Nephron (organoid): Measurements from ENCODE around the gene P2RX2.

Experiments
- H3K27ac Mint-ChIP-seq, 3 experiments: 2 replicates each; pipeline ENCODE4 v1.8.0; 2020; ENCODE audit warnings: mixed read lengths in 3 of 3, mild to moderate bottlenecking in 2 of 3, moderate library complexity in 1 of 3
- H3K27me3 Mint-ChIP-seq: 2 replicates; pipeline ENCODE4 v1.8.0; 2021; ENCODE audit warnings: low read depth, mild to moderate bottlenecking, moderate library complexity, mixed read lengths
- H3K36me3 Mint-ChIP-seq: 2 replicates; pipeline ENCODE4 v1.8.0; 2020; ENCODE audit warnings: low read depth, mixed read lengths
- H3K4me1 Mint-ChIP-seq: 2 replicates; pipeline ENCODE4 v1.8.0; 2020; ENCODE audit warnings: mixed read lengths
- H3K4me3 Mint-ChIP-seq, 3 experiments: 2 replicates each; pipeline ENCODE4 v1.8.0; 2020; ENCODE audit warnings: mild to moderate bottlenecking in 3 of 3, mixed read lengths in 3 of 3, moderate library complexity in 2 of 3
- H3K9me3 Mint-ChIP-seq: 2 replicates; pipeline ENCODE4 v1.8.0; 2020; ENCODE audit warnings: mixed read lengths
- TF ChIP-seq, protein P1 (sequence below), 3 experiments: fragments of 200-600 bp; sonication (generic); IDR thresholded peaks; one replicate each; pipeline ENCODE4 v1.5.0; 2021; ENCODE audit warnings: antibody characterized with exemption in 3 of 3; ENCODE audit not compliant: unreplicated experiment in 3 of 3

The P2RX2 gene

DNA sequence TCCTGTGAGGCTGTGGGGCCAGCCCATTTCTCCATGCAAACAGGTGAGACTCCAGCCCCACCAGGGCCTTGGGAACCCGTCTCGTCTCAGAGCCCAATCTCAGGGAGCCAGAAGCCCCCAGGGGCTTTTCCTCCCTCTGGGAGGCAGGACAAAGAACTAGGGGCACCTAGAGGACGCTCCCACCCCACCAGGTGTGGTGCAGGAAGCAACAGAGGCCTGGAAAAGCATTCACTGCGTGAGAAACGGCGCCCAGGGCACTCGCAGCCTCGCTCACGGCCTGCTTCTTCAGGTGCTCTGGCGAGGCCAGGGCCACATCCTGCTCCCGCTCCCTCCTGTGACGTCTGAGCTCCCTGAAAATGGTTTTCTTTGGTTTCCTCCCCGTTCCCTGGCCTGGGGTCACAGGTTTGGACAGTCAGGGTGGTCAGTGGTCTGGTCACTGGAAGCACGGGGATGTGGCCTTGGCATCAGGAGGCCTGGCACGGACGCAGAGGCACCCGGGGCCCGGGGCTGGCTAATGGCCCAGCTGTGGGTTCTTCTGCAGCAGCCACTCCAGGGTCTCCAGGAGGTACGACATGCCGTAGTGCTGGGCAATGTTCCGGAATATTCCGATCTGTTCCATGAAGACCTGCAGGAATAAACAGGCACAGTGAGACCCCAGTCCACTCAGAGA lies 5.7 kb downstream of the P2RX2 start:
- Mint-ChIP-seq H3K36me3 (peaks cover 31% of the 10 kb centered on the region), H3K27me3 (peaks cover 16% of the 10 kb centered on the region), H3K4me3 (no peak overlapping the region), H3K9me3 (no peaks in the 10 kb centered on the region), H3K4me1 (peaks cover 25% of the 10 kb centered on the region), H3K27ac (peak overlapping the region in 2 of 3 experiments; percentile 94 to 96)
- TF ChIP-seq, protein P1, sequence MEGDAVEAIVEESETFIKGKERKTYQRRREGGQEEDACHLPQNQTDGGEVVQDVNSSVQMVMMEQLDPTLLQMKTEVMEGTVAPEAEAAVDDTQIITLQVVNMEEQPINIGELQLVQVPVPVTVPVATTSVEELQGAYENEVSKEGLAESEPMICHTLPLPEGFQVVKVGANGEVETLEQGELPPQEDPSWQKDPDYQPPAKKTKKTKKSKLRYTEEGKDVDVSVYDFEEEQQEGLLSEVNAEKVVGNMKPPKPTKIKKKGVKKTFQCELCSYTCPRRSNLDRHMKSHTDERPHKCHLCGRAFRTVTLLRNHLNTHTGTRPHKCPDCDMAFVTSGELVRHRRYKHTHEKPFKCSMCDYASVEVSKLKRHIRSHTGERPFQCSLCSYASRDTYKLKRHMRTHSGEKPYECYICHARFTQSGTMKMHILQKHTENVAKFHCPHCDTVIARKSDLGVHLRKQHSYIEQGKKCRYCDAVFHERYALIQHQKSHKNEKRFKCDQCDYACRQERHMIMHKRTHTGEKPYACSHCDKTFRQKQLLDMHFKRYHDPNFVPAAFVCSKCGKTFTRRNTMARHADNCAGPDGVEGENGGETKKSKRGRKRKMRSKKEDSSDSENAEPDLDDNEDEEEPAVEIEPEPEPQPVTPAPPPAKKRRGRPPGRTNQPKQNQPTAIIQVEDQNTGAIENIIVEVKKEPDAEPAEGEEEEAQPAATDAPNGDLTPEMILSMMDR (IDR thresholded peaks at IDR 0.05; ENCODE audit: unreplicated experiment in 3 of 3): no peak

DNA sequence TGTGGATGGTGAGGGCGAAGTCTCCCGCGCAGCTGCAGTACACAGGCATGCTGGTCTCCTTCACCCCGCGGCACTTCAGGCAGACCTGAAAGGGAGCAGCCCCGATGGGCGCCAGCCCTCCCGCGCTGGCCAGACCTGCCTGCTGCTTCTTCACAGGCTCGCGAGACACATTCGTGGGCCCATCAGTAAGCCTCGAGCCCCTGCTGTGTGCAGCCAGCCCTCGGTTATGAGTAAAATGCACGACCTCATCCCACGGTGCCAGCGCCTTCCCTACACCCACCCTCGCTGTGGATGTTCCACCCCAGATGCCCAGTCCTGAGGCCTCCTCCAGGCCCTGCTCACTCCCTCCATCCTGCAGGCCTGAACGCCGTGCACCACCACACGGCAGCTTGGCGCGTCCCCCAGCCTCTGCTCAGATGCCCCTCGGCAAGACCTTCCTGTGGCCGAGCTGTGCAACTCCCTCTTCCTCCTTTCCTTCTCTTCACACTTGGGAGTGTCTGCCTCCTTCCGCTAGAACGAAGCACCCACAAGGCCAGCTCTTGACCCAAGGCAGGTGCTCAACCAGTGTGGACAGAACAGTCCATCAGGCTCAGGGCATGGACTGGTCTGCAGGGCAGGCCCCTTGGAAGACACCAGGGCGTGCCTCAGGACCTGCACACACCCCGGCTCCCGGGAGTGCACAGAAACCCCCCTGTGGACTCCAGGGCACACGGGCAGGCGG lies 6.5 kb downstream of the P2RX2 start:
- Mint-ChIP-seq H3K4me3 (no peak overlapping the region), H3K9me3 (no peaks in the 10 kb centered on the region), H3K4me1 (peaks cover 25% of the 10 kb centered on the region), H3K27ac (peak overlapping the region in 1 of 3 experiments; percentile 80), H3K36me3 (peaks cover 38% of the 10 kb centered on the region), H3K27me3 (peaks cover 15% of the 10 kb centered on the region)
- TF ChIP-seq, protein P1 (IDR thresholded peaks at IDR 0.05; ENCODE audit: unreplicated experiment in 3 of 3): no peak

DNA sequence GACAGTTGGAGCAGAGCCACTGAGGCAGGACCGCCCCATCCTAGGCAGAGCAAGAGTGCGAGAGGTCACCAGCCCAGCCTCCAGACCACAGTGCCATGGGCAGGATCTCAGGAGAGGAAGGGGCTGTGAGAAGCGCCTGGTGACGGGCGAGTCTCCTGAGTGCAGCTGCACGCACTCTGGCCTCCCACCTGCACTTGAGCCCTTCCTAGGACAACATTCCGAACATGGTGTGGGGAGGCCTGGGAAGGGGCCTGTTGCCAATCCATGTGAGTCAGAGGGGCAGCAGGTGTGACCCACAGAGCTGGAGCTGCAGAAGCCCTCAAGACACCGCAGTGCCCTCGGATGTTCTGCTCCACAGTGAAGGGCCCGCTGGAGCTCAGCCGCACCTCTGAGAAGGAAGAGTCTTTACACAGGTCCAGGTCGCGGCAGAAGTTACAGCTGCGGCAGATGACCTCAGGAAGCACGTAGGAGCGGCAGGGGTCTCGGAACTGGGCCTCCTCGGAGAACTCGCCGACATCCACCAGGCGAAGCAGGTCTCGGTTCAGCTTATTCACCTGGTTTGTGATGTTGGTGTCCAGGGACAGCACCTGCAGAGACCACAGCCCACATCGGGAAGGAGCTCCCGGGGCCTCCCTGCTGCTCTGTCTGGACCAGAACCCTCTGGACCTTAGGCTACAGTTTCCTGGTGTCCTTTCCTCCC lies 7.3 kb downstream of the P2RX2 start:
- H3K9me3 Mint-ChIP-seq: no peaks in the 10 kb centered on the region
- H3K36me3 Mint-ChIP-seq: peaks cover 46% of the 10 kb centered on the region
- H3K27me3 Mint-ChIP-seq: peaks cover 7% of the 10 kb centered on the region
- no peak overlapping the region for H3K27ac Mint-ChIP-seq
- H3K4me3 Mint-ChIP-seq: no peak overlapping the region
- H3K4me1 Mint-ChIP-seq: peaks cover 25% of the 10 kb centered on the region
- TF ChIP-seq, protein P1 (IDR thresholded peaks at IDR 0.05; ENCODE audit: unreplicated experiment in 3 of 3): no peak

DNA sequence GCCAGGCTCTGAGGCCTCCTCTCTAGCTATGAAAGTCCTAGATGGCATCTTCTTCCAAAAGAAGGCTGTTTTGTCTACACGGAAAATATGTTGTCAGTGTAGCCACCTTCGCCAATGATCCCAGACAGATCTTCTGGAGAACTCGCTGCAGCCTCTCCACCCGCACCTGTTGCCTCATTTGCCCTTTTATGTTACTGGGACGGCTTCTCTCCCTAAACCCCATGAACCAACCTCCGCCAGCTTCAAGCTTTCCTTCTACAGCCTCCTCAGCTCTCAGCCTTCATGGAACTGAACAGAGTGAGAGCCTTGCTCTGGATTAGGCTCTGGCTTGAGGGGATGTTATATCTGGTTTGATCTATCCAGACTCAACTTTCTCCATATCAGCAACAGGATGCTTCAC lies 10.8 kb downstream of the P2RX2 start:
- no peaks in the 10 kb centered on the region for H3K9me3 Mint-ChIP-seq
- peaks cover 4% of the 10 kb centered on the region for H3K4me1 Mint-ChIP-seq
- H3K36me3 Mint-ChIP-seq: peaks cover 68% of the 10 kb centered on the region
- TF ChIP-seq, protein P1 (IDR thresholded peaks at IDR 0.05; ENCODE audit: unreplicated experiment in 3 of 3): no peak
- no peak overlapping the region for H3K27ac Mint-ChIP-seq
- H3K4me3 Mint-ChIP-seq: no peak overlapping the region
- H3K27me3 Mint-ChIP-seq: no peaks in the 10 kb centered on the region

DNA sequence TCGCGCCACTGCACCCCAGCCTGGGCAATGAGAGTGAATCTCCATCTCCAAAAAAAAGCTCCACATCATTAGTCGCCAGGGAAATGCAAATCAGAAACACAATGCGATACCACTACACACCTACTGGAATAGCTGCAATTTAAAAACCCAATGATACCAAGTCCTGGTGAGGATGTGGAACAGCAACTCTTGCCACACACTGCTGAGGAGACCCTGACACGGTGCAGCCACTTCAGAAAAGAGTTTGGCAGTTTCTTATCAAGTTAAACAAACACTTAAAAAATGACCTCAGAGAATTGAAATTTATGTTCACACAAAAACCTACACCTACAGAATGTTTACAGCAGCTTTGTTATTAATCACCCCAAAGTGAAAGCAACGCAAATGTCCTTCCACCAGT lies 12.1 kb downstream of the P2RX2 start:
- H3K36me3 Mint-ChIP-seq: peaks cover 75% of the 10 kb centered on the region
- H3K27ac Mint-ChIP-seq: no peak overlapping the region
- H3K4me3 Mint-ChIP-seq: no peak overlapping the region
- TF ChIP-seq, protein P1 (IDR thresholded peaks at IDR 0.05; ENCODE audit: unreplicated experiment in 3 of 3): no peak
- H3K4me1 Mint-ChIP-seq: no peaks in the 10 kb centered on the region
- H3K27me3 Mint-ChIP-seq: peaks cover 4% of the 10 kb centered on the region
- no peaks in the 10 kb centered on the region for H3K9me3 Mint-ChIP-seq
